ENCODE measurements around the gene PRPF19.

PRPF19 gene

DNA sequence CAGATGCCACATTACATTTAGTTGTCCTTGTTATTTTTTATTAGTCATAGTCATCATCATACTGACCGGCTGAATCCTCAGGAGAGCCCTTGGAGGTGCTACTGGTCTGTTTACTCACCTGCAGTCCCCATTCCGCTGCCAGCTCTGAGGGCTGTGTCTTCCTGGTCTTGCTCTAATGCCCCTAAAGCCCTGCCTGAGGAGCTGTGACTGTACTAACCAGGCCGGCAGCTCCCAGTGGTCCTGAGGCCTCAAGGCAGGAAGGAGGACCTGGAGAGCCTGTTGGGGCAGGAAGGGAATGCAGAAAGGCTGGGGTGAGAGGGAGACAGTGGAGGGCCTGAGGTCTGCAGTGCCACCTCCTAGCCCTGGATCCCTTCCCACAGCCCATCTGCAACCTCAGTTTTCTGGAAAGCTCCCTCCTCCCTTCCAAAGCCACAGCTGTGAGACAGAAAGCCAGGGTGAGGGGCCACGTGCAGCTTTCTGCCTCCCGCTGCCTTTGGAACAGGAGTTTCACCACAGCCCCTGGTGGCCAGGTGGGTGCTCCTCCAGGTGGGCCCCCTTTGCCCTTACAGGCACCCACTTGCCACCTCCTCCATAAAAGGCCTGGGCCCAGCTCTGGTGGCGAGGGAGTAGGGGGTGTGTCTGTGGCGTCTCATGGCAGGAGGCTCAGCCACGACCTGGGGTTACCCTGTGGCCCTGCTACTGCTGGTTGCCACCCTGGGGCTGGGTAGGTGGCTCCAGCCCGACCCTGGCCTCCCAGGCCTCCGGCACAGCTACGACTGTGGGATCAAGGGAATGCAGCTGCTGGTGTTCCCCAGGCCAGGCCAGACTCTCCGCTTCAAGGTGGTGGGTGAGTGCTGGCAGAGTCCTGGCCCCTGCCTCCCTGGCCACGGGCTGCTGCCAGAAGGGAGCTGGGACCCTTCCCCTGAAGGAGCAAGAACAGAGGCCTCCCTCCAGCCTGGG, 39.2 kb downstream of the PRPF19 start, which contains the start of gene ZP1:
Gene ZP1, plus strand, starts transcription at position 632 of the 960 bp plus-strand sequence. Its CDS starts 20 bp downstream, at position 652.
- Mint-ChIP-seq H3K27me3 (ENCODE audit: low read depth) (peaks cover 3% of the 10 kb centered on the region), H3K4me1 (ENCODE audit: low read depth) (peaks cover 71% of the 10 kb centered on the region), H3K36me3 (ENCODE audit: low read depth) (no peaks in the 10 kb centered on the region), H3K4me3 (peak within 1 kb of the TSS; percentile 14), H3K9me3 (no peaks in the 10 kb centered on the region), H3K27ac (peak within 1 kb of the TSS; percentile 68)
- no peak for DNase-seq (ENCODE audit: low spot score)

DNA sequence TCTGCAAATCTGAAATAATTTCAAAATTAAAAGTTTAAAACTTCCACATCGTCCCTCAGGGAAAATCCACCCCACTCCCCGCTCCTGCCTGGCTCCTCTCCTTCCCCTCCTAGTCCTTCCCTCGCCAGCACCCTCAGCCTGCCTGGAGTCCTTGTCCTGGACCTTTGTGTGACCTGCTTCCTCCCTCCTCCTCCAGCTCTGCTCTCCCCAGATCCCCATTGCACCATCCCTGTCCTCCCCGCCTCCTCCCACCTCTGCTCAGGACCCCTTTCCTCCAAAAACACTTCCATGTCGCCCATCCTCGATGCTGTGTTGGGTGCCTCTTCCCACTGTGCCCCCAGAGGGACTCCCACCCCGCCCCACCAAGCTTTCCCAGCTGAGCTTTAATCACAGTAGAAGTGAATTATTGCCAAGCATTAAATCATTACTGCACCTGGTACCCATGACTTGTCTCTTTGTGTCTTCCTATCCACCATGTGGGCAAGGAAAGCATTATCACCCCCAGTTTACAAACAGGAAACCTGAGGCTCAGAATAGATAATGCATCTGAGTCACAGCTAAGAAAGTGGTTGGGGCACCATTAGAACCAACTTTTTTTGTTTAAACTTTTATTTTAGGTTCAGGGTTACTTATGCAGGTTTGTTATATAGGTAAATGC, 41.4 kb downstream of the PRPF19 start:
- Mint-ChIP-seq H3K4me3 (peak overlapping the region; percentile 44), H3K36me3 (ENCODE audit: low read depth) (no peaks in the 10 kb centered on the region), H3K27me3 (ENCODE audit: low read depth) (peaks cover 3% of the 10 kb centered on the region), H3K27ac (peak overlapping the region; percentile 78), H3K4me1 (ENCODE audit: low read depth) (peaks cover 56% of the 10 kb centered on the region), H3K9me3 (no peaks in the 10 kb centered on the region)
- DNase-seq (ENCODE audit: low spot score) = no peak

DNA sequence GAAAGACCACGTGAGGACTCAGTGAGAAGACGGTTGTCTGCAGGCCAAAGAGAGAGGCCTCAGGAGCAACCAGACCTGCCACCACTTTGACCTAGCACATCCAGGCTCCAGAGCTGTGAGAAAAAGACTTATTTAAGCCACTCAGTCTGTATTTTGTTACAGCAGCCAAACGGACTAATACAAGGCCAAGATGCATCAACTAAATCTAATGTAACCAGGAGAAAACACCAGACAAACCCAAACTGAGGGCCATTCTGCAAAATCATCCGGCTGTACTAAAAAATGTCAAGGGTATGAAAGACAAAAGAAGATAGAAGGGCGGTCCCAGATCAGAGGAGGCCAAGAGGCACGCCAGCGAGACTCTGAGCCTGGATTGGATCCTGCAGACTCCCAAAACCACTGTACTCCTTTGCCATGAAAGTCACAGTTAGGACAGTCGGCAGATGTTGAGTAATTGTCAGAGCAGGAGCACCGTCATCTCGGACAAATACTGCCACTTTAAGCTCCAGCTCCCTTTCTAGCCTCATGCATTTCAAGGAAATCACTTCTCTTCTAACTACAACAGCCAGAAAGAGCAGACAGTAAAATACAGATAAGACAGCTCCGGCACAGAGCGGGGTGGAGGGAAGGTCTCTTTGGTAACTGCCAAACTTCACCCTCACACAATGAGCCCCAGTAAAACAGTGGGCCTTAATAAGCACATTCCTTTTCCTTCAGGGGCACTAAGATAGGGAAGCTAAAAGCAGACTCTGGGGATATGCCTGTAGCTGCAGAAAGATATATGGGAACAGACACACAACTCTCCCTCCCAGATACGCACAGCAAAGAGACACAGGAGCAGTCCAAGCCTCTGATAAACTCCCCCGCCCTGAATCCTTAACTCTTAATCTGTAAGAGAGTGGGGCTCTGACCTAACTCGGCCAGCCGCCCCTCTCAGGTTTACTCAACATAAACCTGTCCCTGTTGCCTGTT, 42.5 kb downstream of the PRPF19 start:
- Mint-ChIP-seq H3K4me3 (peak overlapping the region; percentile 4), H3K4me1 (ENCODE audit: low read depth) (peaks cover 54% of the 10 kb centered on the region), H3K27ac (peak overlapping the region; percentile 42), H3K27me3 (ENCODE audit: low read depth) (peaks cover 3% of the 10 kb centered on the region), H3K9me3 (no peaks in the 10 kb centered on the region), H3K36me3 (ENCODE audit: low read depth) (no peaks in the 10 kb centered on the region)
- no peak for DNase-seq (ENCODE audit: low spot score)

DNA sequence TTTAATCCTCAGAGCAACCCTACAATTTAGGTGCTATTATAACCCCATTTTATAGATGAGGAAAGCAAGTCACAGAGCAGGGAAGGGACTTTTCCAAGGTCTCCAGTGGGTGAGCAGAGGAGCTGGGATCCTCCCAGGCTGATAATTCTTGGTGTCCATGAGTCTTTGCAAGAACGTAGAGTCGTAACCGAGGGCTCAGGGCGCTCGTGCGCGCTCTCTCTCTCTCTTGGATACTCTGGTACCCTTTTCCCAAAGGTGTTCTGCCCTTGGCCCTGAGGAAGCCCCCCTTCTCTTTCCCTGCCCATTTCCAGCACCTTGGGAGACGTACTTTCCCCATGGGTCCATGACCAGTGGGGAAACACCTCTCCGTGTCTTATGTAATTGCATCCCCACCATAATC, 44.2 kb downstream of the PRPF19 start:
- no peak overlapping the region for H3K4me3 Mint-ChIP-seq
- H3K9me3 Mint-ChIP-seq = no peaks in the 10 kb centered on the region
- no peak overlapping the region for H3K27ac Mint-ChIP-seq
- peaks cover 56% of the 10 kb centered on the region for H3K4me1 Mint-ChIP-seq (ENCODE audit: low read depth)
- no peaks in the 10 kb centered on the region for H3K36me3 Mint-ChIP-seq (ENCODE audit: low read depth)
- H3K27me3 Mint-ChIP-seq (ENCODE audit: low read depth) = peaks cover 3% of the 10 kb centered on the region
- DNase-seq (ENCODE audit: low spot score) = no peak

DNA sequence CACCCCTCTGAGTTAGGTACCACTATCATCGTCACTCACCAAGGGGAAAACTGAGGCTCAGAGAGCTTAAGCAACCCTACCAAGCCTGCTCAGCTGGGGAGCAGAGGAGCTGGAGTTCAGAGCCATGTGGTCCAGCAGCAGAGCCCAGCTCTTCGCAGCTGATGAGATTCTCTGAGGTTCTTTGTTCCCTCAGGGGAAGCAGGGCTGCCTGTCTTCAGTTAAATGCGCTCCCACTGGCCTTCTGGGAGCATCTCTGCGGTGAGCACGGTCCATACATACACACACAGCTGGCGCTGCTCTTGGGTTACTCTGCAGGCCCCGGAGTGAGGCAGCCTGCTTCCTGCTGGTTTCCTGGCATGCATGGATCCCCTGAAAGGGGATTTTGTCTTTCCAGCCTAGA, 45.4 kb downstream of the PRPF19 start:
- Mint-ChIP-seq H3K27ac (no peak overlapping the region), H3K36me3 (ENCODE audit: low read depth) (no peaks in the 10 kb centered on the region)
- DNase-seq (ENCODE audit: low spot score) = no peak

DNA sequence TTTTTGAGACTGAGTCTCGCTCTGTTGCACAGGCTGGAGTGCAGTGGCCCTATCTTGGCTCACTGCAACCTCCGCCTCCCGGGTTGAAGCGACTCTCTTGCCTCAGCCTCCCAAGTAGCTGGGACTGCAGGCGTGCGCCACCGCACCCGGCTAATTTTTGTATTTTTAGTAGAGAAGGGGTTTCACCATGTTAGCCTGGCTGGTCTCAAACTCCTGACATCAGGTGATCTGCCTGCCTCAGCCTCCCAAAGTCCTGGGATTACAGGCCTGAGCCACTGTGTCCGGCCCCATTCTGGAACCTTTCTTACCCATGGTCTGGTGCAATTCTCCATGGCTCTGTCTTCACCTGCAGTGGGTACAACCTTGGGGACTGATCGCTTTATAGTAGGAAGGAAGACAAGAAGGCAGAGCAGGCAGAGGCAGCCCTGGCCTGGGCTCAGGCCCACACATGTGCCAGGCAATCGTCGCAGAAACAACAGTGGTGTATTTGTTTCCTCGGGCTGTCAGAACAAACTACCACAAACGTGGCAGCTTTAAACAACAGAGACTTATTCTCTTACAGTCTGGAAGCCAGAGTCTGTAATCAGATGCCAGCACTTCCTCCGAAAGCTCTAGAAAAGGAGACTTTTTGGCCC, 46.7 kb downstream of the PRPF19 start:
- no peaks in the 10 kb centered on the region for H3K9me3 Mint-ChIP-seq
- peaks cover 59% of the 10 kb centered on the region for H3K4me1 Mint-ChIP-seq (ENCODE audit: low read depth)
- H3K36me3 Mint-ChIP-seq (ENCODE audit: low read depth) = peaks cover 2% of the 10 kb centered on the region
- no peak for DNase-seq (ENCODE audit: low spot score)
- peaks cover 3% of the 10 kb centered on the region for H3K27me3 Mint-ChIP-seq (ENCODE audit: low read depth)
- H3K27ac Mint-ChIP-seq = no peak overlapping the region
- H3K4me3 Mint-ChIP-seq = no peak overlapping the region

More for the DNA sequence above, 45.4 kb downstream of the PRPF19 start:
- Mint-ChIP-seq H3K27me3 (ENCODE audit: low read depth) (peaks cover 3% of the 10 kb centered on the region), H3K9me3 (no peaks in the 10 kb centered on the region), H3K4me3 (no peak overlapping the region), H3K4me1 (ENCODE audit: low read depth) (peaks cover 59% of the 10 kb centered on the region)

DNA sequence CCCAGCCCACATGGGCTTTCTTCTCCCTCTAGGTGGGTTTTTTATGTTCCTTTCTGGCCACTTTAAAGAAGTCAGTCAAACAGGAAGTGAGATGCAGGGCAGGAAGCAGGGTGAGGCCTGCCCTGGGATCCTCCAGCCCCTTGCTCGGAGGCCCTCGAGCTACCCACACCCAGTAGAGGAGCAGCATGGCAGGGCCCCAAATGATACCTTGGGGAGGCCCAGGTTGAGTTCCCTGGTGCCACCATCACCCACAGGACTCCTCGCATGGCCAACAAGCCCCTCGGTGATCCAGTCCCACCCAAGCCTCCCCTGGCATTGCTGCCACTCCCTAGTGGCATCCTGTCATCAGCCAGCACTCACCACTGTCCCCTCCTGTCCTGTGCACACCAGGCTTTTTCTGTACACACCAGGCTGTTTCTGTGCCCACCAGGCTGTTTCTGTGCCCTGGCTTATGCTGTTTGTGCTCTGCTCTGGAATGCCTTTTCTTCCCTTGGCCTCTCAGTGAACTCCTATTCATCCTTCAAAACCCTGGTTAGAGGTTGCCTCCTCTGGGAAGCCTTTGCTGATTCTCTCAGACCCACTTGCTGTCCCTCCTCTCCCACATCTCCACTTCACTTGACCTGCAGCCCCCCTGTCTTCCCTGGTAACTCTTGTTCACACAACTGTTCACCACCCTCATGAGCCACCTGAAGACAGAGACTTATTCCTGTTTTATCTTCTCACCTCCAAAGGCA, 47.5 kb downstream of the PRPF19 start:
- no peak for DNase-seq (ENCODE audit: low spot score)
- Mint-ChIP-seq H3K4me1 (ENCODE audit: low read depth) (peaks cover 58% of the 10 kb centered on the region), H3K36me3 (ENCODE audit: low read depth) (peaks cover 6% of the 10 kb centered on the region), H3K9me3 (no peaks in the 10 kb centered on the region), H3K27me3 (ENCODE audit: low read depth) (peaks cover 3% of the 10 kb centered on the region), H3K4me3 (peak overlapping the region; percentile 39), H3K27ac (peak overlapping the region; percentile 80)

DNA sequence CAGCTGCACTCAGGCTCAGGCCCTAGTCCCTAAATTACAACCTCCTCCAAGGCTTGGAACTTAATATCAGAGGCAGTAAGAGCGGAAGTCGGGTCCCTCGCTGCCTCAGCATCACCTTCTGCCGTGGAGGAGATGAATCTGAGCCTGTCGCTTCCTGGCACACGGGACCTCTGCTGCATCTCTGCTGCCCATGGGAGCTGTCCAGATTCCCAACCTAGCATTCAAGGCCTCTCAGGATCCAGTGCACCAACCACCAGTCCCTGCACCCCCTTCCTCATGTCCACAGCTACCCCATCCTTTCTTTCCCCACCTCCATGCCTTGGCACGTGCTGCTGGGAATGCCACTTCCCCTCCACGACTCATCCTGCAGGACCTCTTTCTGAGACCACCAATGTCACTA, 48.1 kb downstream of the PRPF19 start:
- Mint-ChIP-seq H3K9me3 (no peaks in the 10 kb centered on the region), H3K4me1 (ENCODE audit: low read depth) (peaks cover 53% of the 10 kb centered on the region), H3K27ac (peak overlapping the region; percentile 80), H3K27me3 (ENCODE audit: low read depth) (no peaks in the 10 kb centered on the region), H3K4me3 (peak overlapping the region; percentile 39), H3K36me3 (ENCODE audit: low read depth) (peaks cover 9% of the 10 kb centered on the region)
- no peak for DNase-seq (ENCODE audit: low spot score)

DNA sequence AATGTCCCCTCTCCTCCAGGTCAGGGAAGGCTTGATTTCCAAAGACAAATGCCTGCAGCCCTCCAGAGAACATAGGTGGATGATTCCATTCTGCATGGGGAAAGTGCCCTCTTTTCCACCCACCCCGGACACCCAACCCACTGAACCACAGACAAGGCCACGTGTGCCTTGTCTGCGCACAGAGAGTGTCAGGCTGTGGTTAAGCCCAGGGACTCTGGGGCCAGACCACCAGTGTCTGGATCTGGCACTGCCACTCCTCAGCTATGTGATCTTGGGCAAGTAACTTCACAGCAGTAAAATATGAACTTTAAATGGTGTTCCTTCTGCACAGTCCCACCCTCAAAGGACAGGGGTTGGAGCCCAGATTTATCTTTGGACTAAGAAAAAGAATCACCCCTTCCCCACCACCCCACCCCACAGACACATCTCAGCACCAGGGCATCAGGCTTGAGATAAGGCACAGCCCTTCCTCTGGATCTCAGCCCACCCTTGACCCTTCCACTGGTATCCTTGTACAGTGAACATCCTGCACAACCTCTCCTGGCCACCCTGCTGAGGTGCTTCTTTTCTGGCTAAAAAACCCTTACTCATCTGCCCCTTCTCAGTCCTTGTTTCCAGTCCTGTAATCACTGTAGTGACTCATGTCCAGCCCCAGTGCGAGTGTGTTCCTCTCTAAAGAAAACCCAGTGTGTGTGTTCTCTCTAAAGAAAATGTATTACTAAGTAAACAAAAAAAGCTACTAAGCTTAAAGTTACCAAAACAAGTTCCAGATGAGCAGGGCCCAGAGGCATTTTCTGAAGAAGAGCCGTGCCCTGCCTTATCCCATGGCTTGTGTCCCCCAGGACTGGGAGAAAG, 48.8 kb downstream of the PRPF19 start:
- no peaks in the 10 kb centered on the region for H3K9me3 Mint-ChIP-seq
- DNase-seq (ENCODE audit: low spot score) = no peak
- H3K36me3 Mint-ChIP-seq (ENCODE audit: low read depth) = peaks cover 11% of the 10 kb centered on the region
- peak overlapping the region; percentile 39 for H3K27ac Mint-ChIP-seq
- H3K4me1 Mint-ChIP-seq (ENCODE audit: low read depth) = peaks cover 52% of the 10 kb centered on the region
- no peaks in the 10 kb centered on the region for H3K27me3 Mint-ChIP-seq (ENCODE audit: low read depth)
- H3K4me3 Mint-ChIP-seq = no peak overlapping the region

DNA sequence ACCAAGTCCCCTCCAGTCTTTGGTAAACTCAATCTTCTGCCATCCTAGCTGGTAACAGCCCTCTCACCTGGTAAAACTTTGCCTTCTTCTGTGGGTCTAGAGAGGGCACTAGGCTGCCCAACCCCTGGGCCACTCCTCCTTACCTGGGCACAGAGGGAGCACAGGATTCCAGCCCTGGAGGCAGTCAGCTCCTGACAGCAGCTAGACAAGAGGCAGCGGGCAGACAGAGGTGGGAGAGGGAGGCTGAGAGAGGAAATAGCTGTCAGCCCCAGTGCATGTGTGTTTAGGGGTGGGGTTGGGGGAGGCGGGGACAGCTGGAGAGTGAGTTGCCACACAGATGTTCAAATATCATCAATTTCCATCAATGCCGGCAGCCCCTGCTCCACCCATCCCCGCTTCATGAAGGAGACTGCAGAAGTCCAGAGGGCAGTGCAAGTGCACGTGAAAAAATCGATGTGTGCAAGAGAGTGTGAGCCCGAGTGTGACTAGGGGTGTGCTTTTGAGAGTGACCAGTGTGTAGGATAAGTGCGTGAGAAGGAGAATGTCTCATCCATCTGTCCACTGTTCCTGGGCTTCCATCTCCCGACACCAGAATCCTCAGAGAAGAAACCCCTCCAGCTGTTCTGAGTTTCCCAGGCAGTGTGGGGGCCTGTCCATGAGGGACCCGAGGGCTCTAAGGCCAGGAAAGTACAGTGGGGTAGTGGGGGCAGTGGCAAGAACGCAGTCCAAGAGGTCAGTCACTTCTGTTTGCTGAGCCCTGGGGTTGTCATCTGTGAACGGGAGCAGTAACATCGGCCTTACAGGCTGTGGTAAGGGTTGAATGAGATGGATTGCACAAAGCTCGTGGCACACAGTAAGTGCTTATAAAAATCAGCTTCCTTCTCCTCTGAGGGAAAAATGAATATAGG, 50.4 kb downstream of the PRPF19 start, which contains the start of gene PTGDR2:
Gene PTGDR2, minus strand, starts transcription at position 225 of the 908 bp plus-strand sequence. CDS start 2,228 bp downstream, outside the sequence.
- H3K4me3 Mint-ChIP-seq = peak within 1 kb of the TSS; percentile 87

More for the DNA sequence above, 50.4 kb downstream of the PRPF19 start, which contains the start of gene PTGDR2:
- no peaks in the 10 kb centered on the region for H3K9me3 Mint-ChIP-seq
- peak within 1 kb of the TSS; percentile 74 for H3K27ac Mint-ChIP-seq
- peaks cover 21% of the 10 kb centered on the region for H3K36me3 Mint-ChIP-seq (ENCODE audit: low read depth)
- peaks cover 49% of the 10 kb centered on the region for H3K4me1 Mint-ChIP-seq (ENCODE audit: low read depth)
- H3K27me3 Mint-ChIP-seq (ENCODE audit: low read depth) = no peaks in the 10 kb centered on the region
- DNase-seq (ENCODE audit: low spot score) = no peak

All from T-helper 2 cell treated with Interferon-gamma antibody and Interleukin-4, amounts not matched to agents 5 μg/mL and 100 μg/mL, for 36 hours (primary cell).